H1 (cell line): ENCODE results near the gene REXO5. TPM values are rescaled to one million over a fixed set of nuclear protein-coding genes. Genes with fewer than 3 reads are reported as not detected.

Experiments used
- ASH2L ChIP-seq: fragments of 200-600, 300-600 bp; sonication (generic); IDR thresholded peaks from one replicate; pipeline ENCODE4 v1.7.1; 2017; ENCODE audit warnings: low read length
- ATF3 ChIP-seq: IDR thresholded peaks from 2 replicates; pipeline ENCODE4 v1.6.1; 2011; ENCODE audit warnings: low read depth, mild to moderate bottlenecking, low read length; ENCODE audit not compliant: insufficient read depth
- BCL11A ChIP-seq, 2 experiments: IDR thresholded peaks; one replicate each; pipeline ENCODE4 v1.6.1; 2011; ENCODE audit warnings: low read depth in 2 of 2, low read length in 2 of 2, mild to moderate bottlenecking in 2 of 2
- BRCA1 ChIP-seq: IDR thresholded peaks from 2 replicates; pipeline ENCODE4 v1.6.1; 2012; ENCODE audit warnings: low read depth, low read length, improper control_type of control experiment
- E2F6 ChIP-seq: IDR thresholded peaks from 2 replicates; pipeline ENCODE4 v1.6.1; 2012; ENCODE audit warnings: inconsistent platforms
- EGR1 ChIP-seq: IDR thresholded peaks from 2 replicates; pipeline ENCODE4 v1.6.1; 2011; ENCODE audit warnings: low read depth, low read length, borderline replicate concordance
- EP300 ChIP-seq, 2 experiments: IDR thresholded peaks; 1 replicate in 1 of 2; 2 replicates in 1 of 2; pipeline ENCODE4 v1.6.1; 2011 to 2012; ENCODE audit warnings: low read depth in 2 of 2, low read length in 2 of 2, mild to moderate bottlenecking in 2 of 2, borderline replicate concordance in 1 of 2, inconsistent platforms in 1 of 2, moderate library complexity in 1 of 2
- FOSL1 ChIP-seq: IDR thresholded peaks from 2 replicates; pipeline ENCODE4 v1.6.1; 2011; ENCODE audit warnings: mild to moderate bottlenecking, low read depth, low read length, moderate library complexity; ENCODE audit not compliant: insufficient read depth
- GABPA ChIP-seq: IDR thresholded peaks from 2 replicates; pipeline ENCODE4 v1.6.1; 2011; ENCODE audit warnings: mild to moderate bottlenecking, low read length, moderate library complexity, borderline replicate concordance; ENCODE audit not compliant: insufficient read depth
- GTF2F1 ChIP-seq: IDR thresholded peaks from 2 replicates; pipeline ENCODE4 v1.6.1; 2012; ENCODE audit warnings: low read depth, low read length, improper control_type of control experiment, borderline replicate concordance
- JUN ChIP-seq: IDR thresholded peaks from 2 replicates; pipeline ENCODE4 v1.6.1; 2011; ENCODE audit warnings: low read depth, mild to moderate bottlenecking, improper control_type of control experiment, low read length
- MAFK ChIP-seq: IDR thresholded peaks from 2 replicates; pipeline ENCODE4 v1.6.1; 2012; ENCODE audit warnings: low read depth, mild to moderate bottlenecking, improper control_type of control experiment, low read length
- POLR2AphosphoS5 ChIP-seq: IDR thresholded peaks from 2 replicates; pipeline ENCODE4 v1.6.1; 2011; ENCODE audit warnings: low read depth, low read length
- RBBP5 ChIP-seq: IDR thresholded peaks from 2 replicates; pipeline ENCODE4 v1.7.1; 2012; ENCODE audit warnings: low read depth, mild to moderate bottlenecking, inconsistent platforms, low read length, moderate library complexity, borderline replicate concordance
- RXRA ChIP-seq: IDR thresholded peaks from 2 replicates; pipeline ENCODE4 v1.6.1; 2011; ENCODE audit warnings: low read depth, mild to moderate bottlenecking, low read length, moderate library complexity; ENCODE audit not compliant: insufficient read depth
- SIRT6 ChIP-seq: IDR thresholded peaks from one replicate; pipeline ENCODE4 v1.7.1; 2012; ENCODE audit warnings: low read length, inconsistent platforms
- USF2 ChIP-seq: IDR thresholded peaks from 2 replicates; pipeline ENCODE4 v1.6.1; 2011; ENCODE audit warnings: low read length, improper control_type of control experiment
- ZNF274 ChIP-seq: IDR thresholded peaks from 2 replicates; pipeline ENCODE4 v1.7.0; 2012; ENCODE audit warnings: low read length, borderline replicate concordance; ENCODE audit errors: extremely low read depth
- polyA plus RNA-seq, 7 experiments: library from polyadenylated mRNA; depleted of rRNA in 3 of 7; stranded (reverse) in 5 of 7; unstranded in 2 of 7; fragments of >200 nt in 5 of 7; fragments of 200-250 nt in 2 of 7; gene quantifications; 1 replicate in 5 of 7; 2 replicates in 1 of 7; 4 replicates in 1 of 7; pipeline versions ENCODE4 v1.2.1 to v1.2.3, GENCODE V29; 2011 to 2013; ENCODE audit warnings: missing spikeins in 2 of 7, mixed read lengths in 2 of 7
- total RNA-seq: library from RNA; stranded (reverse); fragmentation: NEBNext Ultra II Directional; extraction: Animal tissue kit (Norgen Biotek cat#: 25700); gene quantifications from 2 replicates; pipeline ENCODE4 v1.2.1, GENCODE V29; 2021
- TF ChIP-seq, protein P1 (sequence below): IDR thresholded peaks from 2 replicates; pipeline ENCODE4 v1.6.1; 2012; ENCODE audit warnings: low read length, inconsistent platforms

The REXO5 gene
- total and polyA plus RNA-seq, 2 of the 8 experiments (the other 6 are each of a cell fraction or from before 2014, with no cell fraction given), result 2.4 to 8.9 TPM

DNA sequence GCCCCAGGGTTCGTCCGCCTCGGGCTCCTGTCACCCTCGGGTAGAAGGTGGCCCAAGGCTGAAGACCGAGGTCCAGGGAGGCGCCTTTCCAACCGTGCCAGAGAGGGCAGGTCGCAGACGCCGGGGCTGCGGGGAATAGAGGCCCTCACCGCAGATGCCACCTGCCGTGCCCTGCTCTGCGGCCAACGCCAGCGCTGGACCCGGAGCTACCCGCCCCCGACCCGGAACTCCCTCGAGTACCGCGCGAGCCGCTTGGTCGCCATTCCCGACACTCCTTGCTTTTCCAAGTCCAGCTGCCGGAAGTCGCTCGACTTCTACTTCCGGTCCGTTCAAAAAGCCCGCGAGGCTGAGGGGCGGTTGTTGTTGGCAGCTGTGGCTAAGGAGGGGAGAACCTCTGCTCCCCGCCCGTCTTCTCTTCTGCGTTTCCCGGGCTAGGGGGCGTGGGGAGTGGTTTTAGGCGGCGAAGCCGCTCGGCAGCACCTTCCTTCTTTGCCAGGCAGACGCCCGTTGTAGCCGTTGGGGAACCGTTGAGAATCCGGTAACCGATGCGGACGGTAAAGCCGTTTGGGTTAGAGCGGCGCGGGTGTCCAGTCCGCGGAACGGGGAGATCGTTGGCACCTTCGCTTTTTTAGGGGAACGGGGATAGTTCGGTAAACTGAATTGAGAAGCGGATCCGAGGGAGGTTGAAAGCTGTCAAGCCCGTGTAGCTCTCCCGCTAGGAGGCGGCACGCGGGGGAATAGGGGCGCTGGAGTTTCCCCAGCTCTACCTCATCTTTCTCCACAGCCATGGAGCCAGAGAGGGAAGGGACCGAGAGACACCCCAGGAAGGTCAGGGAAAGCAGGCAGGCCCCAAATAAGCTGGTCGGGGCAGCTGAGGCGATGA, at the start of gene REXO5, which contains the start of gene ERI2 (continued):
- TF ChIP-seq USF2 (no peak), ASH2L (peak; percentile 79), ATF3 (no peak), ZNF274 (no peak), BCL11A (IDR thresholded peaks at IDR 0.05; ENCODE audit: low read depth in 2 of 2, low read length in 2 of 2) (no peak), EP300 (IDR thresholded peaks at IDR 0.05; ENCODE audit: borderline replicate concordance in 1 of 2, low read depth in 2 of 2, low read length in 2 of 2) (no peak), EGR1 (peak; percentile 39; the same call in 1 of the 2 replicates), GTF2F1 (0 out of 2 replicates have a peak, but pooled peaks have one; percentile 44), BRCA1 (no peak; the same call in 1 of the 2 replicates), FOSL1 (no peak), GABPA (peak; percentile 95), RXRA (no peak), POLR2AphosphoS5 (peak; percentile 73), E2F6 (peak; percentile 48; the same call in 1 of the 2 replicates), MAFK (no peak), SIRT6 (no peak), RBBP5 (no peak), JUN (no peak)
- TF ChIP-seq, protein P1, sequence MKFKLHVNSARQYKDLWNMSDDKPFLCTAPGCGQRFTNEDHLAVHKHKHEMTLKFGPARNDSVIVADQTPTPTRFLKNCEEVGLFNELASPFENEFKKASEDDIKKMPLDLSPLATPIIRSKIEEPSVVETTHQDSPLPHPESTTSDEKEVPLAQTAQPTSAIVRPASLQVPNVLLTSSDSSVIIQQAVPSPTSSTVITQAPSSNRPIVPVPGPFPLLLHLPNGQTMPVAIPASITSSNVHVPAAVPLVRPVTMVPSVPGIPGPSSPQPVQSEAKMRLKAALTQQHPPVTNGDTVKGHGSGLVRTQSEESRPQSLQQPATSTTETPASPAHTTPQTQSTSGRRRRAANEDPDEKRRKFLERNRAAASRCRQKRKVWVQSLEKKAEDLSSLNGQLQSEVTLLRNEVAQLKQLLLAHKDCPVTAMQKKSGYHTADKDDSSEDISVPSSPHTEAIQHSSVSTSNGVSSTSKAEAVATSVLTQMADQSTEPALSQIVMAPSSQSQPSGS, result no peak
